ENCODE measurements around the gene ANKRD31.

Gene ANKRD31

GRCh38 chr5:75049456-75050351 is 187.0 kb downstream of the ANKRD31 start:
- H3K9ac ChIP-seq (ENCODE audit: low read depth, low read length): no peak overlapping the region
- peaks cover 14% of the 10 kb centered on the region for H3K4me1 ChIP-seq (ENCODE audit: insufficient read depth, low read length)
- no peak overlapping the region for H3K27ac ChIP-seq (ENCODE audit: low read depth, low read length)
- H3K9me3 ChIP-seq (ENCODE audit: insufficient read depth, low read depth, low read length): no peaks in the 10 kb centered on the region
- H3K27me3 ChIP-seq (ENCODE audit: insufficient read depth, low read length): peaks cover 43% of the 10 kb centered on the region
- peaks cover 16% of the 10 kb centered on the region; the same call in 1 of the 2 replicates for H3K36me3 ChIP-seq (ENCODE audit: insufficient read depth, low read length)
- H3K4me3 ChIP-seq (ENCODE audit: low read length): no peak overlapping the region
- WGBS: 69% methylated on average over 11 of the region's 11 CpGs

- Histone ChIP-seq H3K27ac (ENCODE audit: low read depth, low read length) (no peak overlapping the region), H3K9ac (ENCODE audit: low read depth, low read length) (no peak overlapping the region), H3K4me1 (ENCODE audit: insufficient read depth, low read length) (peaks cover 10% of the 10 kb centered on the region), H3K36me3 (ENCODE audit: insufficient read depth, low read length) (peaks cover 26% of the 10 kb centered on the region), H3K27me3 (ENCODE audit: insufficient read depth, low read length) (peaks cover 31% of the 10 kb centered on the region), H3K9me3 (ENCODE audit: insufficient read depth, low read depth, low read length) (no peaks in the 10 kb centered on the region), H3K4me3 (ENCODE audit: low read length) (no peak overlapping the region)
- 92% methylated on average over 7 of the region's 7 CpGs for WGBS
Measured at GRCh38 chr5:75048457-75048953, 188.2 kb downstream of the ANKRD31 start.

- Histone ChIP-seq H3K4me1 (ENCODE audit: insufficient read depth, low read length) (peaks cover 10% of the 10 kb centered on the region), H3K9ac (ENCODE audit: low read depth, low read length) (no peak overlapping the region), H3K27ac (ENCODE audit: low read depth, low read length) (no peak overlapping the region), H3K9me3 (ENCODE audit: insufficient read depth, low read depth, low read length) (no peaks in the 10 kb centered on the region), H3K4me3 (ENCODE audit: low read length) (no peak overlapping the region), H3K36me3 (ENCODE audit: insufficient read depth, low read length) (peaks cover 31% of the 10 kb centered on the region), H3K27me3 (ENCODE audit: insufficient read depth, low read length) (peaks cover 20% of the 10 kb centered on the region)
Measured at GRCh38 chr5:75047356-75047755, 189.3 kb downstream of the ANKRD31 start.

DNA sequence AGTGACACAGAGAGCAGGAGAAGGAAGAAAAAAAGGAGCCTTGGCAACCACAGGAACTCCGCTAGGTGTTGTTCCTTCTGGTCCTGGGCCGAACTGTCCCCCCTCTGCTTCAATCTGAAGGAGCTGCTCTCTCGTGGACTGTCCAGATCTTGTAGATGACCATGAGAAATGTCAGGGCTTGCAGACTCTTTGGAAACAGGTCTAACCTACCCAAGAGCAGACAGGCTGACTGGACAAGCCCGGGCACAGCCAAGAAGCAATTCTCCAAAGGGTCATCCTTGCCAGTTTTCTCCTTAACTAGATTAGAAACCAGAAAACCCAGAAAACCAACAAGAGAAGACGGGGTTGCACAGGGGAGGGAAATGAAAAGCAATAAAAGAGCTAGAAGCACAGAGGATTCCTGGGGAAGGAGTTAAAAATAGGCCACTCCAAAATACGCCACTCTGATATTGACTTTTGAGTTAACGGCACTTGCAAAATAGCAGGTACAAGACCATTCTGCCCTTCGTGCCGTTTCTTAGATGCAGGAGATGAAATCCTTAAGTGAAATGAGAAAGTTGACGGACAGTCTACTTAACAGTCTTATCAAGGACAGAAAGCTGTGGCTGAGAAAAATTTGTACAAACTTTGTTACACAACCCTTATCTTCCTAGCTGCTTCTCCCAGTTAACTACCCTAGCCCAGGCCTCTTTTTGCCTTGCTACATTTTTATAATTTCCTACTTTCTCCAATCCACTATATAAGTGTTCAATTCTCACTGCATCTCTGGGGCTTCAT is 190.1 kb downstream of the ANKRD31 start:
- Histone ChIP-seq H3K9me3 (ENCODE audit: insufficient read depth, low read depth, low read length) (no peaks in the 10 kb centered on the region), H3K27me3 (ENCODE audit: insufficient read depth, low read length) (peaks cover 12% of the 10 kb centered on the region), H3K4me3 (ENCODE audit: low read length) (no peak overlapping the region), H3K36me3 (ENCODE audit: insufficient read depth, low read length) (peaks cover 33% of the 10 kb centered on the region), H3K9ac (ENCODE audit: low read depth, low read length) (no peak overlapping the region), H3K4me1 (ENCODE audit: insufficient read depth, low read length) (peaks cover 5% of the 10 kb centered on the region), H3K27ac (ENCODE audit: low read depth, low read length) (no peak overlapping the region)
- 92% methylated on average over 10 of the region's 10 CpGs for whole genome bisulfite sequencing

GRCh38 chr5:75045071-75045470 is 191.6 kb downstream of the ANKRD31 start:
- no peaks in the 10 kb centered on the region for H3K27me3 ChIP-seq (ENCODE audit: insufficient read depth, low read length)
- no peaks in the 10 kb centered on the region for H3K9me3 ChIP-seq (ENCODE audit: insufficient read depth, low read depth, low read length)
- no peak overlapping the region for H3K9ac ChIP-seq (ENCODE audit: low read depth, low read length)
- H3K36me3 ChIP-seq (ENCODE audit: insufficient read depth, low read length): peaks cover 36% of the 10 kb centered on the region
- 92% methylated on average over 1 of the region's 2 CpGs for WGBS
- H3K4me1 ChIP-seq (ENCODE audit: insufficient read depth, low read length): peaks cover 4% of the 10 kb centered on the region; the same call in 1 of the 2 replicates
- H3K27ac ChIP-seq (ENCODE audit: low read depth, low read length): no peak overlapping the region
- H3K4me3 ChIP-seq (ENCODE audit: low read length): no peak overlapping the region

- Histone ChIP-seq H3K4me3 (ENCODE audit: low read length) (no peak overlapping the region), H3K36me3 (ENCODE audit: insufficient read depth, low read length) (peaks cover 36% of the 10 kb centered on the region), H3K27me3 (ENCODE audit: insufficient read depth, low read length) (no peaks in the 10 kb centered on the region), H3K4me1 (ENCODE audit: insufficient read depth, low read length) (peaks cover 1% of the 10 kb centered on the region; the same call in 1 of the 2 replicates), H3K27ac (ENCODE audit: low read depth, low read length) (no peak overlapping the region), H3K9ac (ENCODE audit: low read depth, low read length) (no peak overlapping the region), H3K9me3 (ENCODE audit: insufficient read depth, low read depth, low read length) (no peaks in the 10 kb centered on the region)
- 96% methylated on average over 7 of the region's 7 CpGs for WGBS
Measured at GRCh38 chr5:75044406-75044805, 192.3 kb downstream of the ANKRD31 start.

GRCh38 chr5:75043633-75044264 is 192.9 kb downstream of the ANKRD31 start:
- Histone ChIP-seq H3K9ac (ENCODE audit: low read depth, low read length) (no peak overlapping the region), H3K27me3 (ENCODE audit: insufficient read depth, low read length) (no peaks in the 10 kb centered on the region), H3K9me3 (ENCODE audit: insufficient read depth, low read depth, low read length) (no peaks in the 10 kb centered on the region), H3K4me1 (ENCODE audit: insufficient read depth, low read length) (no peaks in the 10 kb centered on the region; the same call in 1 of the 2 replicates), H3K36me3 (ENCODE audit: insufficient read depth, low read length) (peaks cover 36% of the 10 kb centered on the region), H3K4me3 (ENCODE audit: low read length) (no peak overlapping the region), H3K27ac (ENCODE audit: low read depth, low read length) (no peak overlapping the region)
- 95% methylated on average over 7 of the region's 7 CpGs for WGBS

GRCh38 chr5:75042522-75042921 is 194.2 kb downstream of the ANKRD31 start:
- 97% methylated on average over 1 of the region's 1 CpG for WGBS

GRCh38 chr5:75040973-75041372 is 195.7 kb downstream of the ANKRD31 start:
- H3K4me3 ChIP-seq (ENCODE audit: low read length): no peak overlapping the region
- peaks cover 5% of the 10 kb centered on the region; the same call in 1 of the 2 replicates for H3K4me1 ChIP-seq (ENCODE audit: insufficient read depth, low read length)
- no peak overlapping the region for H3K27ac ChIP-seq (ENCODE audit: low read depth, low read length)
- H3K27me3 ChIP-seq (ENCODE audit: insufficient read depth, low read length): no peaks in the 10 kb centered on the region
- H3K9me3 ChIP-seq (ENCODE audit: insufficient read depth, low read depth, low read length): no peaks in the 10 kb centered on the region
- H3K9ac ChIP-seq (ENCODE audit: low read depth, low read length): no peak overlapping the region
- peaks cover 35% of the 10 kb centered on the region for H3K36me3 ChIP-seq (ENCODE audit: insufficient read depth, low read length)
- WGBS: 78% methylated on average over 4 of the region's 4 CpGs

More at GRCh38 chr5:75042522-75042921, 194.2 kb downstream of the ANKRD31 start:
- H3K36me3 ChIP-seq (ENCODE audit: insufficient read depth, low read length): peaks cover 36% of the 10 kb centered on the region
- no peak overlapping the region for H3K9ac ChIP-seq (ENCODE audit: low read depth, low read length)
- no peaks in the 10 kb centered on the region for H3K9me3 ChIP-seq (ENCODE audit: insufficient read depth, low read depth, low read length)
- H3K27ac ChIP-seq (ENCODE audit: low read depth, low read length): no peak overlapping the region
- no peak overlapping the region for H3K4me3 ChIP-seq (ENCODE audit: low read length)
- no peaks in the 10 kb centered on the region for H3K27me3 ChIP-seq (ENCODE audit: insufficient read depth, low read length)
- H3K4me1 ChIP-seq (ENCODE audit: insufficient read depth, low read length): no peaks in the 10 kb centered on the region

DNA sequence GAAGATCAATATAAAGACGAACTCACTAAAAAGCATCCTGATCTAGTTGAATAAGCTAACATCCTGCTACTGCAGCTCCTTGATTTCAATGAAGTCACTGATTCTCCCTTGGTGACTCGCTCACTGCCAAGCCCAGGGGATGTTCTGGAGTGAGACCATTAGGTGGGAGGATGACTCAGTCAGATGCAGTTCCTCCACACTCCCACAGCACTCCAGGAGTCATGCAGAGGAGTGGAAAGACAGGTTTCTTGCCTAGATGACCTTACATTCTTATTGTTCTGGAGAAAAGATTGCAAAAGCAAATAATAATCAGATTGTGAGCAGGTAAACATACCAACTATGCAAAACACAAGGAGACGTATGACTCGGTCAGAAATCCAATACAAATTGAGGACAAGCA is 199.6 kb downstream of the ANKRD31 start:
- Histone ChIP-seq H3K27ac (ENCODE audit: low read depth, low read length) (no peak overlapping the region), H3K9me3 (ENCODE audit: insufficient read depth, low read depth, low read length) (no peaks in the 10 kb centered on the region), H3K4me3 (ENCODE audit: low read length) (no peak overlapping the region), H3K36me3 (ENCODE audit: insufficient read depth, low read length) (peaks cover 6% of the 10 kb centered on the region; the same call in 1 of the 2 replicates), H3K9ac (ENCODE audit: low read depth, low read length) (no peak overlapping the region), H3K27me3 (ENCODE audit: insufficient read depth, low read length) (no peaks in the 10 kb centered on the region), H3K4me1 (ENCODE audit: insufficient read depth, low read length) (peaks cover 5% of the 10 kb centered on the region; the same call in 1 of the 2 replicates)
- 69% methylated on average over 2 of the region's 4 CpGs for WGBS
